ENCODE results near the gene LMBR1.

DNA sequence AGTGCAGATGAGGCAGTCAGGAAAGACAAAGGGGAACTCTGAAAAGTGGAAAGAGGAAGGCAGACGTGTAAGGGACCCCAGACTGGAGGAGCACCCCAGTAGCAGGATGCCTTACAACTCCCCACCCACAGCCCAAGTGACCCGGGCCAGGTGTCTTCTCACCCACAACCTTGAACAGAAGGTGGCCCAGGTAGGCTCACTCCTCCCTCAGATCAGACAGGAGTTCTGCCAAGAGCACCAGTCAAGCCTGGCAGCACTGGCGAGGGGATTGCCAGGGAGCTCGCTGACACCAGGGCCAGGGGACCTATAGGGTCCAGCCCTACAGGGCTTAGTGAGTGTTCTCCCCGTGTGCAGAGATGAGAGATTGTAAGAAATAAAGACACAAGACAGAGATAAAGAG, 27.1 kb upstream of the LMBR1 start:
- TF ChIP-seq, protein P1, sequence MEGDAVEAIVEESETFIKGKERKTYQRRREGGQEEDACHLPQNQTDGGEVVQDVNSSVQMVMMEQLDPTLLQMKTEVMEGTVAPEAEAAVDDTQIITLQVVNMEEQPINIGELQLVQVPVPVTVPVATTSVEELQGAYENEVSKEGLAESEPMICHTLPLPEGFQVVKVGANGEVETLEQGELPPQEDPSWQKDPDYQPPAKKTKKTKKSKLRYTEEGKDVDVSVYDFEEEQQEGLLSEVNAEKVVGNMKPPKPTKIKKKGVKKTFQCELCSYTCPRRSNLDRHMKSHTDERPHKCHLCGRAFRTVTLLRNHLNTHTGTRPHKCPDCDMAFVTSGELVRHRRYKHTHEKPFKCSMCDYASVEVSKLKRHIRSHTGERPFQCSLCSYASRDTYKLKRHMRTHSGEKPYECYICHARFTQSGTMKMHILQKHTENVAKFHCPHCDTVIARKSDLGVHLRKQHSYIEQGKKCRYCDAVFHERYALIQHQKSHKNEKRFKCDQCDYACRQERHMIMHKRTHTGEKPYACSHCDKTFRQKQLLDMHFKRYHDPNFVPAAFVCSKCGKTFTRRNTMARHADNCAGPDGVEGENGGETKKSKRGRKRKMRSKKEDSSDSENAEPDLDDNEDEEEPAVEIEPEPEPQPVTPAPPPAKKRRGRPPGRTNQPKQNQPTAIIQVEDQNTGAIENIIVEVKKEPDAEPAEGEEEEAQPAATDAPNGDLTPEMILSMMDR (IDR thresholded peaks at IDR 0.05; ENCODE audit: insufficient read depth, low read depth, low read length), result no peak
- TF ChIP-seq EZH2 (IDR thresholded peaks at IDR 0.05; ENCODE audit: insufficient read depth, low read length), result no peak

Data from astrocyte (in vitro differentiated cells and primary cell).